Ovary (tissue), 9 donors: ENCODE data around the gene VPS25. TPM values are rescaled to one million over a fixed set of nuclear protein-coding genes. Genes with fewer than 3 reads are reported as not detected.
A peak's percentile ranks its signal among the peaks of the same experiment; 100 is the strongest.

Experiments
- DNase-seq, 5 donors: peaks; one replicate each; pipeline ENCODE4 v3.0.0-alpha.2; 2019 to 2020
- H3K27ac ChIP-seq, 2 donors: fragments of 200-600 bp; one replicate each; pipeline versions ENCODE4 v1.5.1 to v1.8.0; 2019 to 2022
- H3K27me3 ChIP-seq: fragments of 200-600 bp; one replicate; pipeline ENCODE4 v1.8.0; 2022
- H3K36me3 ChIP-seq: fragments of 200-600 bp; sonication (generic); one replicate; pipeline ENCODE4 v1.5.1; 2019
- H3K4me1 ChIP-seq: one replicate; pipeline ENCODE4 v1.8.1; 2013; ENCODE audit warnings: mild to moderate bottlenecking, moderate library complexity; ENCODE audit not compliant: insufficient read depth
- H3K4me3 ChIP-seq: fragments of 200-600 bp; sonication (generic); one replicate; pipeline ENCODE4 v1.5.1; 2017
- H3K9me3 ChIP-seq, 2 donors: fragments of 200-600 bp in 1 of 2; sonication (generic) in 1 of 2; one replicate each; pipeline versions ENCODE4 v1.5.1 to v1.8.1; 2013 to 2019; ENCODE audit warnings: mild to moderate bottlenecking in 1 of 2, moderate library complexity in 1 of 2
- CTCF ChIP-seq, 3 donors: fragments of 450-650 bp in 2 of 3; fragments of 200-600 bp in 1 of 3; IDR thresholded peaks; one replicate each; pipeline versions ENCODE4 v1.5.1 to v1.8.0; 2016 to 2022; ENCODE audit warnings: antibody characterized with exemption in 3 of 3, mild to moderate bottlenecking in 1 of 3
- EP300 ChIP-seq: sonication (generic); formaldehyde crosslinking; IDR thresholded peaks from one replicate; pipeline ENCODE4 v1.6.1; 2017; ENCODE audit warnings: antibody characterized with exemption
- POLR2A ChIP-seq: fragments of 450-650 bp; IDR thresholded peaks from one replicate; pipeline ENCODE4 v1.6.1; 2017; ENCODE audit warnings: antibody characterized with exemption, mild to moderate bottlenecking, moderate library complexity
- WGBS, 3 donors: extraction: QIAGEN DNeasy Blood & Tissue Kit in 1 of 3; methylation state at CpG; one replicate each; pipeline versions ENCODE4 v1.1.5 to v1.1.7; 2013 to 2017; 5-methylcytosine and 5-hydroxymethylcytosine counted together
- intact Hi-C, 4 donors: fragments of 100-400 bp; cut with DNase I; formaldehyde crosslinking; loops; one replicate each; pipeline versions ENCODE4 v1.11.0 to v1.15.1; 2022 to 2023
- polyA plus RNA-seq, 2 donors: library from polyadenylated mRNA; stranded (reverse); fragments of 200-250 nt in 1 of 2; fragments of 350-450 nt in 1 of 2; fragmentation: Illumina TruSeq in 1 of 2; extraction: RNeasy Lipid Tissue Mini Kit (QIAGEN cat#74804) in 1 of 2; gene quantifications; one replicate each; pipeline ENCODE4 v1.2.3, GENCODE V29; 2013 to 2014
- total RNA-seq, 7 donors: library from RNA; depleted of rRNA in 2 of 7; stranded (reverse); fragments of >200 nt in 2 of 7; fragmentation: NEBNext Ultra II Directional in 3 of 7; extraction: Animal tissue kit (Norgen Biotek cat#: 25700) in 3 of 7; gene quantifications; one replicate each; pipeline versions ENCODE4 v1.1.0 to v1.2.4, GENCODE V29; 2016 to 2023
- donor health status: DM: no; HTN: no; CAD: no; lungs with moderate emphysema.
- donor health status: DM: no; HTN: no; CAD: no.
- donor health status: Bipolar disorder and iron deficiency.
- donor health status: DM: yes; HTN: yes; CAD: no.
- donor health status: DM: no; HTN: no; CAD: no.
- donor health status: DM: yes; HTN: yes; CAD: no.

Gene VPS25
- total and polyA plus RNA-seq, 9 donors: 33.7 to 56.5 (median 36.5) TPM

DNA sequence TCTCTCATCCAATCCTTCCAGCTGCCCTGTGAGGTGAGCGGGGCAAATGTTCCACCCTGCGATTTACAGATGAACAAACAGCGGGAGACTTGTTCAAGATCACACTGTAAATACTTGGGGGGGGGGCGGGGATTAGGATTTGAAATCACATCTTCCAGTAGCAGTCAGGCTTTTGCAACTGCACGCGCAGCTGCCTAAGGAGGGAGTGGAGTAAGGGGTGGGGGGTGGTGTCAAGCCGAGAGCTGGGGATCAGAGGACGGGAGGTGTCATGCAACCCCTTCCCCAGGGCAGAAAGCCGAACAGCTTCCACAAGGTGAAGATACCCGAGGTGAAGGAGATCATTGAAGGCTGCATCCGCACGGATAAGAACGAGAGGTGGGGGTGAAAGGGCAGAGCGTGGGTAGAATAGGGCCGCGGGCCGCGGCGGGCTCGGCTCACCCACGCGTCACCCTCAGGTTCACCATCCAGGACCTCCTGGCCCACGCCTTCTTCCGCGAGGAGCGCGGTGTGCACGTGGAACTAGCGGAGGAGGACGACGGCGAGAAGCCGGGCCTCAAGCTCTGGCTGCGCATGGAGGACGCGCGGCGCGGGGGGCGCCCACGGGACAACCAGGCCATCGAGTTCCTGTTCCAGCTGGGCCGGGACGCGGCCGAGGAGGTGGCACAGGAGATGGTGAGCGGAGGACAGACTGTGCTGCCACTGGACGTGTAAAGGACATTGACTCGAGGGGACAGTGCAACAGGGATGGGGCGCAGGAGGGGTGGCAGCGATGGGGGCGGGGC lies 11.8 kb downstream of the VPS25 start:
- WGBS, 3 donors: 12 to 39% (median 21%) methylated on average over 52 of the region's 52 CpGs
- Histone ChIP-seq H3K4me1 (peaks cover 3% of the 10 kb centered on the region), H3K27me3 (no peaks in the 10 kb centered on the region), H3K27ac (no peak overlapping the region), H3K36me3 (no peaks in the 10 kb centered on the region), H3K9me3 (no peaks in the 10 kb centered on the region), H3K4me3 (no peak overlapping the region)
- intact Hi-C loops: loop anchor here in 1 of 4 donors (5.0 kb wide), 1 partner anchor 1512 kb away; no protein-coding TSS in a partner anchor
- TF ChIP-seq CTCF (IDR thresholded peaks at IDR 0.05) (no peak), EP300 (no peak), POLR2A (no peak)
- DNase-seq: peak in 1 of 5 donors; percentile 37

GRCh38 chr17:42787266-42787665 lies 14.0 kb downstream of the VPS25 start:
- no peaks in the 10 kb centered on the region for H3K27me3 ChIP-seq
- H3K9me3 ChIP-seq: no peaks in the 10 kb centered on the region
- no peaks in the 10 kb centered on the region for H3K4me1 ChIP-seq

GRCh38 chr17:42791948-42792347 lies 18.7 kb downstream of the VPS25 start:
- WGBS, 3 donors: 57 to 73% (median 61%) methylated on average over 2 of the region's 2 CpGs
- no peak for TF ChIP-seq CTCF (IDR thresholded peaks at IDR 0.05)
- H3K9me3 ChIP-seq: no peaks in the 10 kb centered on the region
- H3K36me3 ChIP-seq: no peaks in the 10 kb centered on the region
- H3K4me1 ChIP-seq: no peaks in the 10 kb centered on the region
- no peak overlapping the region for H3K27ac ChIP-seq
- no peak for DNase-seq
- intact Hi-C loops: no loop called here
- H3K27me3 ChIP-seq: no peaks in the 10 kb centered on the region
- H3K4me3 ChIP-seq: no peak overlapping the region

More at GRCh38 chr17:42787266-42787665, 14.0 kb downstream of the VPS25 start:
- H3K4me3 ChIP-seq: no peak overlapping the region
- intact Hi-C loops: loop anchor here in 1 of 4 donors (5.0 kb wide), 1 partner anchor 1510 kb away; no protein-coding TSS in a partner anchor
- H3K36me3 ChIP-seq: no peaks in the 10 kb centered on the region
- no peak for DNase-seq
- 76 to 89% (median 86%) methylated on average over 11 of the region's 11 CpGs for WGBS, 3 donors
- TF ChIP-seq CTCF (IDR thresholded peaks at IDR 0.05) (no peak), POLR2A (no peak), EP300 (no peak)
- no peak overlapping the region for H3K27ac ChIP-seq

DNA sequence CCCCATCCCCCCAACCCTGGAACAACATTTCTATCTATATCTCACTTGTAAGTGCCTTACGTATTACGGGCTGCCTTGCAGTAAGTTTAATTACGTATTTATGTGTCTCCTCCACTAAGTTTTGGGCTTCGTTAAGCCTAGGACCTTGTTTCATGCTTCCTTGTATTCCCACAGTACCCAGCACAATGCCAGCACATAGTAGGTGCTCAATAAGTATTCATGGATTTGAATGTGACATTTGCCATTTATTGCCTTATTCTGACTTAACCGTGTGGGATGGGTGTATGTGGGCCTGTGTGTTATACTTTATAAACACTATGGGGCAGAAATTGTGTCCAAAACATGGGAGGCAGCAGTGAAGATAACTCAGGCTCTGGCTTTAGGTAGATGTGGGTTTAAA lies 19.3 kb downstream of the VPS25 start:
- intact Hi-C loops: no loop called here
- 40 to 52% (median 47%) methylated on average over 5 of the region's 5 CpGs for WGBS, 3 donors
- Histone ChIP-seq H3K4me3 (no peak overlapping the region), H3K27me3 (no peaks in the 10 kb centered on the region), H3K9me3 (no peaks in the 10 kb centered on the region), H3K27ac (no peak overlapping the region), H3K36me3 (no peaks in the 10 kb centered on the region), H3K4me1 (no peaks in the 10 kb centered on the region)
- no peak for DNase-seq
- TF ChIP-seq EP300 (no peak), POLR2A (no peak), CTCF (IDR thresholded peaks at IDR 0.05) (no peak)
